Putamen (tissue), 1 donor: Measurements from ENCODE around the gene STX8.
"Not testable (repeated sequence)": the region's sequence is repeated elsewhere in the genome, so short reads cannot be mapped to it uniquely, and the experiment has no call there.

ENCODE experiments used
- DNase-seq: peaks from one replicate; pipeline ENCODE4 v3.0.0-alpha.2; 2016; ENCODE audit warnings: low spot score

Gene STX8

GRCh38 chr17:9261081-9262012 is 314.3 kb downstream of the STX8 start:
- DNase-seq = no peak

- DNase-seq = no peak
Measured at GRCh38 chr17:9259419-9259818, 316.2 kb downstream of the STX8 start.

GRCh38 chr17:9258115-9259015 is 317.3 kb downstream of the STX8 start:
- DNase-seq = no peak

- not testable (repeated sequence) for DNase-seq
Measured at GRCh38 chr17:9257630-9257965, 318.0 kb downstream of the STX8 start.

GRCh38 chr17:9256751-9257629 is 318.6 kb downstream of the STX8 start:
- DNase-seq = no peak

GRCh38 chr17:9256361-9256750 is 319.3 kb downstream of the STX8 start:
- no peak for DNase-seq

- no peak for DNase-seq
Measured at GRCh38 chr17:9255833-9256232, 319.8 kb downstream of the STX8 start.

GRCh38 chr17:9254841-9255240 is 320.8 kb downstream of the STX8 start:
- no peak for DNase-seq

- no peak for DNase-seq
Measured at GRCh38 chr17:9253308-9253707, 322.3 kb downstream of the STX8 start.

- DNase-seq = no peak
Measured at GRCh38 chr17:9251273-9251672, 324.3 kb downstream of the STX8 start.

GRCh38 chr17:9249245-9249953 is 326.2 kb downstream of the STX8 start:
- DNase-seq = no peak

- no peak for DNase-seq
Measured at GRCh38 chr17:9247401-9247938, 328.1 kb downstream of the STX8 start.

GRCh38 chr17:9244066-9245052 is 331.3 kb downstream of the STX8 start:
- DNase-seq = no peak

GRCh38 chr17:9242983-9243382 is 332.6 kb downstream of the STX8 start:
- DNase-seq = no peak

- DNase-seq = no peak
Measured at GRCh38 chr17:9242497-9242881, 333.1 kb downstream of the STX8 start.

- DNase-seq = no peak
Measured at GRCh38 chr17:9241774-9242496, 333.7 kb downstream of the STX8 start.

GRCh38 chr17:9241371-9241712 is 334.3 kb downstream of the STX8 start:
- peak; percentile 67 for DNase-seq

GRCh38 chr17:9240659-9241370 is 334.8 kb downstream of the STX8 start:
- DNase-seq = peak; percentile 67
